OCI-LY7 (cell line): ENCODE results near the gene CNDP1. TPM values are rescaled to one million over a fixed set of nuclear protein-coding genes. Genes with fewer than 3 reads are reported as not detected.

ENCODE experiments used
- BruUV-seq: library from RNA; stranded (reverse); fragments of 400-500 nt; replicated peaks from 2 replicates; lab custom pipeline; 2021; lab: Mats Ljungman, UMichigan
- CTCF ChIA-PET: fragments of 300-600 bp; sonication (Branson Sonifier 250); formaldehyde crosslinking; loops from one replicate; lab custom pipeline; 2022; ENCODE audit warnings: antibody characterized with exemption; ENCODE audit not compliant: unreplicated experiment; lab: Charles Lee
- POLR2A ChIA-PET: fragments of 300-600 bp; sonication (Branson Sonifier 250); formaldehyde crosslinking; loops from one replicate; lab custom pipeline; 2022; ENCODE audit warnings: antibody characterized with exemption; lab: Charles Lee
- DNase-seq: peaks from one replicate; pipeline ENCODE4 v3.0.0-alpha.2; 2015; ENCODE audit warnings: low spot score
- H2AFZ ChIP-seq: fragments of 200-600 bp; sonication (generic), shearing (Covaris generic); 2 replicates; pipeline ENCODE4 v1.6.1; 2014; ENCODE audit warnings: mild to moderate bottlenecking, antibody characterized with exemption, low read length, moderate library complexity
- H3K27ac ChIP-seq: fragments of 200-600 bp; sonication (generic); 2 replicates; pipeline ENCODE4 v1.5.1; 2014; ENCODE audit warnings: mixed run types, low read depth, mild to moderate bottlenecking, moderate library complexity, low read length, inconsistent platforms; ENCODE audit not compliant: poor library complexity, severe bottlenecking
- H3K36me3 ChIP-seq: fragments of 200-600 bp; sonication (generic); 2 replicates; pipeline ENCODE4 v1.6.1; 2014; ENCODE audit warnings: mild to moderate bottlenecking, antibody characterized with exemption, low read length, moderate library complexity, mixed read lengths; ENCODE audit not compliant: insufficient read depth
- H3K4me1 ChIP-seq: fragments of 200-600 bp; sonication (generic); 2 replicates; pipeline ENCODE4 v1.5.1; 2014; ENCODE audit warnings: mild to moderate bottlenecking, low read length; ENCODE audit not compliant: insufficient read depth, poor library complexity, severe bottlenecking
- H3K4me2 ChIP-seq: fragments of 200-600 bp; sonication (generic); 2 replicates; pipeline ENCODE4 v1.6.1; 2014; ENCODE audit warnings: mild to moderate bottlenecking, low read length
- H3K4me3 ChIP-seq: fragments of 200-600 bp; sonication (generic); 2 replicates; pipeline ENCODE4 v1.5.1; 2014; ENCODE audit warnings: mild to moderate bottlenecking, low read depth, low read length; ENCODE audit not compliant: poor library complexity, severe bottlenecking
- H3K79me2 ChIP-seq: fragments of 200-600 bp; sonication (generic); 2 replicates; pipeline ENCODE4 v1.6.1; 2016; ENCODE audit warnings: low read depth, mild to moderate bottlenecking, low read length, moderate library complexity, mixed read lengths; ENCODE audit not compliant: insufficient read depth
- H3K9me2 ChIP-seq: fragments of 200-600 bp; sonication (generic); 2 replicates; pipeline ENCODE4 v1.6.1; 2016; ENCODE audit warnings: mild to moderate bottlenecking, low read length, mixed read lengths; ENCODE audit not compliant: insufficient read depth
- H3K9me3 ChIP-seq: fragments of 200-600 bp; sonication (generic); 2 replicates; pipeline ENCODE4 v1.6.1; 2014; ENCODE audit warnings: mild to moderate bottlenecking, mixed run types, low read length, mixed read lengths
- H4K20me1 ChIP-seq: fragments of 200-600 bp; sonication (generic); 2 replicates; pipeline ENCODE4 v1.6.1; 2014; ENCODE audit warnings: mild to moderate bottlenecking, antibody characterized with exemption, low read length, moderate library complexity, mixed read lengths; ENCODE audit not compliant: insufficient read depth
- CTCF ChIP-seq: fragments of 200-600 bp; sonication (generic); conservative IDR thresholded peaks from 2 replicates; pipeline ENCODE4 v1.5.1; 2014; ENCODE audit warnings: mild to moderate bottlenecking, antibody characterized with exemption, low read length, moderate library complexity, mixed read lengths
- EZH2phosphoT487 ChIP-seq: fragments of 200-600 bp; sonication (generic); IDR thresholded peaks from 2 replicates; pipeline ENCODE4 v1.6.1; 2018; ENCODE audit warnings: low read depth, borderline replicate concordance, mild to moderate bottlenecking, mixed run types, antibody characterized with exemption, low read length, moderate library complexity, mixed read lengths
- intact Hi-C: fragments of 100-400 bp; cut with micrococcal nuclease; formaldehyde crosslinking; loops from one replicate; pipeline ENCODE4 v1.10.0; 2022; ENCODE audit not compliant: unreplicated experiment
- total RNA-seq, 2 experiments: library from RNA; depleted of rRNA in 1 of 2; stranded (reverse); fragments of >200 nt in 1 of 2; shearing (Covaris generic) in 1 of 2; gene quantifications; 2 replicates each; pipeline ENCODE4 v1.2.3, GENCODE V29; 2014 to 2022

Gene CNDP1
- total RNA-seq, 2 experiments from 2014 or later = not detected

- H2AFZ ChIP-seq = no peak overlapping the region
- H3K4me3 ChIP-seq = no peak overlapping the region
- H3K9me2 ChIP-seq = no peaks in the 10 kb centered on the region
- no peaks in the 10 kb centered on the region for H4K20me1 ChIP-seq
- H3K4me2 ChIP-seq = no peak overlapping the region
- no peaks in the 10 kb centered on the region for H3K36me3 ChIP-seq
- CTCF ChIA-PET = interaction anchor here (1.1 kb wide), 1 partner anchor 15 kb away, joined by 3 read pairs; no protein-coding TSS in a partner anchor
- TF ChIP-seq EZH2phosphoT487 (no peak), CTCF (no peak)
- H3K4me1 ChIP-seq = no peaks in the 10 kb centered on the region
- intact Hi-C loops = no loop called here
- no TSS peak for BruUV-seq
- no peak for DNase-seq
- H3K27ac ChIP-seq = no peak overlapping the region
- H3K9me3 ChIP-seq = no peaks in the 10 kb centered on the region
- POLR2A ChIA-PET = no interaction called here
- no peaks in the 10 kb centered on the region for H3K79me2 ChIP-seq
These were observed 42.7 kb downstream of the CNDP1 start for GRCh38 chr18:74577019-74577418.

GRCh38 chr18:74579496-74580065, 45.3 kb downstream of the CNDP1 start:
- ChIA-PET CTCF (no interaction called here), POLR2A (no interaction called here)
- Histone ChIP-seq H3K9me3 (no peaks in the 10 kb centered on the region), H3K9me2 (no peaks in the 10 kb centered on the region), H4K20me1 (no peaks in the 10 kb centered on the region), H3K4me3 (no peak overlapping the region), H3K36me3 (no peaks in the 10 kb centered on the region), H3K4me2 (no peak overlapping the region), H3K27ac (no peak overlapping the region), H3K79me2 (no peaks in the 10 kb centered on the region), H2AFZ (no peak overlapping the region), H3K4me1 (no peaks in the 10 kb centered on the region)
- intact Hi-C loops = no loop called here
- TF ChIP-seq CTCF = no peak
- no peak for TF ChIP-seq EZH2phosphoT487
- no peak for DNase-seq
- no TSS peak for BruUV-seq

GRCh38 chr18:74582642-74583041, 48.3 kb downstream of the CNDP1 start:
- CTCF ChIA-PET = no interaction called here

More at GRCh38 chr18:74582642-74583041, 48.3 kb downstream of the CNDP1 start:
- Histone ChIP-seq H3K4me2 (no peak overlapping the region), H3K4me3 (no peak overlapping the region), H3K9me2 (no peaks in the 10 kb centered on the region), H3K79me2 (no peaks in the 10 kb centered on the region), H3K36me3 (no peaks in the 10 kb centered on the region), H2AFZ (no peak overlapping the region), H3K4me1 (no peaks in the 10 kb centered on the region), H3K9me3 (no peaks in the 10 kb centered on the region), H3K27ac (no peak overlapping the region), H4K20me1 (no peaks in the 10 kb centered on the region)
- TF ChIP-seq CTCF = no peak
- TF ChIP-seq EZH2phosphoT487 = no peak
- BruUV-seq = no TSS peak
- no peak for DNase-seq
- intact Hi-C loops = no loop called here
- POLR2A ChIA-PET = no interaction called here
